Measurements from ENCODE around the gene WBP1L.
"Not testable (repeated sequence)": the region's sequence is repeated elsewhere in the genome, so short reads cannot be mapped to it uniquely, and the experiment has no call there.

WBP1L gene

GRCh38 chr10:102758240-102758932 lies 14.6 kb downstream of the WBP1L start:
- Histone ChIP-seq H3K27ac (ENCODE audit: low read depth, low read length) (no peak overlapping the region), H4K20me1 (ENCODE audit: control insufficient read depth, insufficient read depth, low read depth, low read length) (no peaks in the 10 kb centered on the region), H3K9me2 (replicated peaks; ENCODE audit: control insufficient read depth, low read length) (no peaks in the 10 kb centered on the region), H3K4me1 (ENCODE audit: control insufficient read depth, low read length) (no peaks in the 10 kb centered on the region), H3K9me3 (ENCODE audit: control insufficient read depth, insufficient read depth, low read length) (no peaks in the 10 kb centered on the region), H3K4me2 (ENCODE audit: low read length) (no peak overlapping the region), H3K36me3 (ENCODE audit: control insufficient read depth, low read length) (no peaks in the 10 kb centered on the region; the same call in 1 of the 2 replicates), H3K27me3 (ENCODE audit: control insufficient read depth, low read length) (no peaks in the 10 kb centered on the region), H3F3A (ENCODE audit: control insufficient read depth, insufficient read depth) (no peaks in the 10 kb centered on the region), H3K79me2 (ENCODE audit: control insufficient read depth, low read length) (peaks cover 45% of the 10 kb centered on the region), H3K4me3 (ENCODE audit: low read length) (no peak overlapping the region)
- TF ChIP-seq EZH2phosphoT487 (IDR thresholded peaks at IDR 0.05; ENCODE audit: borderline replicate concordance, low read length) (no peak), CTCF (IDR thresholded peaks at IDR 0.05; ENCODE audit: low read depth, low read length, poor library complexity, severe bottlenecking) (no peak)

DNA sequence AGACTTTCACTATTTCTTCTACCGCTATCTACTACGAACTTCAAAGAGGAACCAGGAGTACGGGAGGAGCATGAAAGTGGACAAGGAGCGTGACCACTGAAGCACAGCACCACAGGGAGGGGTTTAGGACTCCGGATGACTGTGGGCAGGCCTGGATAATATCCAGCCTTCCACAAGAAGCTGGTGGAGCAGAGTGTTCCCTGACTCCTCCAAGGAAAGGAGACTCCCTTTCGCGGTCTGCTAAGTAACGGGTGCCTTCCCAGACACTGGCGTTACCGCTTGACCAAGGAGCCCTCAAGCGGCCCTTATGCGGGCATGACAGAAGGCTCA lies 15.2 kb downstream of the WBP1L start:
- H4K20me1 ChIP-seq (ENCODE audit: control insufficient read depth, insufficient read depth, low read depth, low read length); H3F3A ChIP-seq (ENCODE audit: control insufficient read depth, insufficient read depth); H3K4me2 ChIP-seq (ENCODE audit: low read length); H3K9me2 ChIP-seq (replicated peaks; ENCODE audit: control insufficient read depth, low read length); H3K27me3 ChIP-seq (ENCODE audit: control insufficient read depth, low read length); H3K4me3 ChIP-seq (ENCODE audit: low read length); H3K27ac ChIP-seq (ENCODE audit: low read depth, low read length); H3K36me3 ChIP-seq (ENCODE audit: control insufficient read depth, low read length); H3K4me1 ChIP-seq (ENCODE audit: control insufficient read depth, low read length); H3K9me3 ChIP-seq (ENCODE audit: control insufficient read depth, insufficient read depth, low read length): not testable (repeated sequence)
- H3K79me2 ChIP-seq (ENCODE audit: control insufficient read depth, low read length): peaks cover 40% of the 10 kb centered on the region

DNA sequence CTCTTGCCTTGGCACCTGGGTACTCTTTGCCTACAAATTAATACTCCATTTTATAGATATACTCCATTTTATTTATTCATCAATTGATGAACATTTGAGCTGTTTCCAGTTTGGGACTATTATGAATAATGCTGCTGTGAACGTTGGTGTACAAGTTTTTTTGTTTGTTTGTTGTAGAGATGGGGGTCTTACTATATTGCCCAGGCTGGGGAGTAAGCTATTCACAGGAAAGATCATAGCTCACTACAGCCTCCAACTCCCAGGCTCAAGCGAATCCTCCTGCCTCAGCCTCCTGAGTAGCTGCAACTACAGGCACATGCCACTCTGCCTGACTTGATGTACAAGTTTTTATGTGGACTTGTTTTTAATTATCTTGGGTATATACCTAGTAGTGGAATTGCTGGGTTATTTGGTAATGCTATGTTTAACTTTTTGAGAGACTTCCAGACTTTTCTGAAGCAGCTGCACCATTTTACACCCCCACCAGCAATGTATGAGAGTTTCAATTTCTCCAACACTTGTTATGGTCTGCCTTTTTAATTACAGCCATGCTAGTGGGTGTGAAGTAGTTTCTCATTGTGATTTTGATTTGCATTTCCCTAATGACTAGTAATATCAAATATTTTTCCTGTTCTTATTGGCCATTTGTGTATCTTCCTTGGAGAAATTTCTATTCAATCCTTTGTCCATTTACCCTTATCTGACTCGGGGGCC lies 15.9 kb downstream of the WBP1L start:
- H3K36me3 ChIP-seq (ENCODE audit: control insufficient read depth, low read length): no peaks in the 10 kb centered on the region; the same call in 1 of the 2 replicates
- TF ChIP-seq EZH2phosphoT487 (IDR thresholded peaks at IDR 0.05; ENCODE audit: borderline replicate concordance, low read length) (no peak), CTCF (IDR thresholded peaks at IDR 0.05; ENCODE audit: low read depth, low read length, poor library complexity, severe bottlenecking) (no peak)
- no peaks in the 10 kb centered on the region for H3K9me3 ChIP-seq (ENCODE audit: control insufficient read depth, insufficient read depth, low read length)
- H3K4me2 ChIP-seq (ENCODE audit: low read length): no peak overlapping the region
- H3K9me2 ChIP-seq (replicated peaks; ENCODE audit: control insufficient read depth, low read length): no peaks in the 10 kb centered on the region
- no peak overlapping the region for H3K4me3 ChIP-seq (ENCODE audit: low read length)
- no peaks in the 10 kb centered on the region for H3K27me3 ChIP-seq (ENCODE audit: control insufficient read depth, low read length)
- peaks cover 33% of the 10 kb centered on the region for H3K79me2 ChIP-seq (ENCODE audit: control insufficient read depth, low read length)
- no peaks in the 10 kb centered on the region for H3K4me1 ChIP-seq (ENCODE audit: control insufficient read depth, low read length)
- no peaks in the 10 kb centered on the region for H3F3A ChIP-seq (ENCODE audit: control insufficient read depth, insufficient read depth)
- no peak overlapping the region for H3K27ac ChIP-seq (ENCODE audit: low read depth, low read length)
- no peaks in the 10 kb centered on the region for H4K20me1 ChIP-seq (ENCODE audit: control insufficient read depth, insufficient read depth, low read depth, low read length)

DNA sequence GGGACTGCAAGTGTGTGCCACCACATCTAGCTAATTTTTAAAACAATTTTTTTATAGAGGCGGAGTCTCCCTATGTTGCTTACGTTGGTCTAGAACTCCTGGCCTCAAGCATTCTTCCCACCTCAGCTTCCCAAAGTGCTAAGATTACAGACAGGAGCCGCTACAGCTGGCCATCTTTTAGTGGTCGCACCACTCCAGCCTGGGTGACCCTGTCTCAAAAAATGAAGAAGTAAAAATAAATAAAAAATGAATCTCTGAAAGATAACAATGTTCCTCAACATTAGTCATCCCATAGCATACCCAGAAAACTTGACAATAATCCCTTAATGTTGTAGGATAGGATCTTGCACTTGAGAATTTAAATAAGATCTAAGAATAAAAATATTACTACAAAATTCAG lies 18.2 kb downstream of the WBP1L start:
- peaks cover 19% of the 10 kb centered on the region for H3K79me2 ChIP-seq (ENCODE audit: control insufficient read depth, low read length)
- H4K20me1 ChIP-seq (ENCODE audit: control insufficient read depth, insufficient read depth, low read depth, low read length): no peaks in the 10 kb centered on the region
- no peaks in the 10 kb centered on the region; the same call in 1 of the 2 replicates for H3K36me3 ChIP-seq (ENCODE audit: control insufficient read depth, low read length)
- H3K9me3 ChIP-seq (ENCODE audit: control insufficient read depth, insufficient read depth, low read length): no peaks in the 10 kb centered on the region
- no peak overlapping the region for H3K27ac ChIP-seq (ENCODE audit: low read depth, low read length)
- H3K4me2 ChIP-seq (ENCODE audit: low read length): no peak overlapping the region
- no peaks in the 10 kb centered on the region for H3K4me1 ChIP-seq (ENCODE audit: control insufficient read depth, low read length)
- no peaks in the 10 kb centered on the region for H3K9me2 ChIP-seq (replicated peaks; ENCODE audit: control insufficient read depth, low read length)
- no peaks in the 10 kb centered on the region for H3K27me3 ChIP-seq (ENCODE audit: control insufficient read depth, low read length)
- TF ChIP-seq CTCF (IDR thresholded peaks at IDR 0.05; ENCODE audit: low read depth, low read length, poor library complexity, severe bottlenecking): no peak
- TF ChIP-seq EZH2phosphoT487 (IDR thresholded peaks at IDR 0.05; ENCODE audit: borderline replicate concordance, low read length): no peak
- no peaks in the 10 kb centered on the region for H3F3A ChIP-seq (ENCODE audit: control insufficient read depth, insufficient read depth)
- no peak overlapping the region for H3K4me3 ChIP-seq (ENCODE audit: low read length)

Data from DOHH2 (cell line).